ENCODE results near the gene TMEM139. TPM values are rescaled to one million over a fixed set of nuclear protein-coding genes. Genes with fewer than 3 reads are reported as not detected.
"Not testable (repeated sequence)": the region's sequence is repeated elsewhere in the genome, so short reads cannot be mapped to it uniquely, and the experiment has no call there.

The TMEM139 gene
- total RNA-seq, 1 donor from 2014 or later: 3.7 TPM

- DNase-seq (ENCODE audit: low spot score): no peak
Measured at GRCh38 chr7:143258831-143259230, 25.9 kb upstream of the TMEM139 start.

- DNase-seq (ENCODE audit: low spot score): no peak
Measured at GRCh38 chr7:143259765-143260164, 25.0 kb upstream of the TMEM139 start.

GRCh38 chr7:143261901-143262300 lies 22.9 kb upstream of the TMEM139 start:
- no peak for DNase-seq (ENCODE audit: low spot score)

- peak; percentile 96 for DNase-seq (ENCODE audit: low spot score)
Measured at GRCh38 chr7:143263266-143264195, 21.2 kb upstream of the TMEM139 start, which contains the start of gene GSTK1. Gene GSTK1 (plus strand): TSS chr7:143263441. CDS start chr7:143263514, 73 bp downstream.

- not testable (repeated sequence) for DNase-seq (ENCODE audit: low spot score)
Measured at GRCh38 chr7:143264196-143264568, 20.6 kb upstream of the TMEM139 start.

GRCh38 chr7:143265017-143265693 lies 19.6 kb upstream of the TMEM139 start:
- no peak for DNase-seq (ENCODE audit: low spot score)

- DNase-seq (ENCODE audit: low spot score): no peak
Measured at GRCh38 chr7:143269251-143269650, 15.5 kb upstream of the TMEM139 start.

GRCh38 chr7:143271240-143271639 lies 13.5 kb upstream of the TMEM139 start:
- DNase-seq (ENCODE audit: low spot score): no peak

GRCh38 chr7:143272871-143273270 lies 11.9 kb upstream of the TMEM139 start:
- DNase-seq (ENCODE audit: low spot score): no peak

- no peak for DNase-seq (ENCODE audit: low spot score)
Measured at GRCh38 chr7:143279186-143280098, 5.3 kb upstream of the TMEM139 start.

- DNase-seq (ENCODE audit: low spot score): no peak
Measured at GRCh38 chr7:143280160-143280559, 4.6 kb upstream of the TMEM139 start.

- DNase-seq (ENCODE audit: low spot score): no peak
Measured at GRCh38 chr7:143280566-143280965, 4.2 kb upstream of the TMEM139 start.

GRCh38 chr7:143281529-143281928 lies 3.2 kb upstream of the TMEM139 start:
- DNase-seq (ENCODE audit: low spot score): no peak

GRCh38 chr7:143282124-143282523 lies 2.6 kb upstream of the TMEM139 start:
- no peak for DNase-seq (ENCODE audit: low spot score)

GRCh38 chr7:143283381-143283780 lies 1.4 kb upstream of the TMEM139 start:
- DNase-seq (ENCODE audit: low spot score): no peak

GRCh38 chr7:143285470-143285778 lies 666 bp downstream of the TMEM139 start:
- no peak for DNase-seq (ENCODE audit: low spot score)

- DNase-seq (ENCODE audit: low spot score): no peak
Measured at GRCh38 chr7:143285806-143286521, 1.2 kb downstream of the TMEM139 start.

- no peak for DNase-seq (ENCODE audit: low spot score)
Measured at GRCh38 chr7:143286522-143286890, 1.7 kb downstream of the TMEM139 start.

GRCh38 chr7:143287339-143287934 lies 2.7 kb downstream of the TMEM139 start:
- DNase-seq (ENCODE audit: low spot score): no peak
